K562 (cell line): ENCODE data around the gene TLK2.
"Not testable (repeated sequence)": the region's sequence is repeated elsewhere in the genome, so short reads cannot be mapped to it uniquely, and the experiment has no call there.

Experiments
- ESRRA ChIP-seq: fragments of 450-650 bp; IDR thresholded peaks from 2 replicates; pipeline ENCODE4 v1.6.1; 2014; ENCODE audit warnings: low read depth, mild to moderate bottlenecking, moderate library complexity, borderline replicate concordance
- ESRRB ChIP-seq: fragments of 250-450 bp; sonication (Bioruptor Pico); IDR thresholded peaks from 2 replicates; pipeline ENCODE4 v1.5.0; 2020; ENCODE audit warnings: mild to moderate bottlenecking, moderate library complexity, borderline replicate concordance
- ETS2 ChIP-seq: IDR thresholded peaks from 2 replicates; pipeline ENCODE4 v1.6.1; 2016; ENCODE audit warnings: borderline replicate concordance, missing genetic modification characterization, mild to moderate bottlenecking, moderate library complexity, missing compliant biosample characterization; ENCODE audit not compliant: poor library complexity, severe bottlenecking
- FOSL1 ChIP-seq: fragments of 200-800 bp; sonication (Bioruptor generic); conservative IDR thresholded peaks from 2 replicates; pipeline ENCODE4 v1.6.1; 2016; ENCODE audit warnings: missing genetic modification characterization, missing compliant biosample characterization
- REST ChIP-seq, 2 experiments: fragments of 450-650 bp; formaldehyde crosslinking in 1 of 2; IDR thresholded peaks; 2 replicates each; pipeline versions ENCODE4 v1.4.0 to v1.6.1; 2014 to 2020; ENCODE audit warnings: mild to moderate bottlenecking in 2 of 2, borderline replicate concordance in 1 of 2, low read depth in 1 of 2
- SNAPC5 ChIP-seq: fragments of 250-450 bp; sonication (Bioruptor Pico); IDR thresholded peaks from 2 replicates; pipeline ENCODE4 v1.8.0; 2021; ENCODE audit warnings: moderate library complexity, mild to moderate bottlenecking, inconsistent platforms
- TCF3 ChIP-seq: sonication (generic); formaldehyde crosslinking; IDR thresholded peaks from 2 replicates; pipeline ENCODE4 v1.4.0; 2020; ENCODE audit warnings: mild to moderate bottlenecking, missing genetic modification reagents
- ZKSCAN1 ChIP-seq: fragments of 150-350 bp; IDR thresholded peaks from 2 replicates; pipeline ENCODE4 v1.6.1; 2016; ENCODE audit warnings: low read depth, low read length
- ZNF124 ChIP-seq: sonication (generic); formaldehyde crosslinking; IDR thresholded peaks from 2 replicates; pipeline ENCODE4 v1.8.1; 2022; ENCODE audit warnings: missing genetic modification reagents
- ZNF24 ChIP-seq: fragments of 450-650 bp; IDR thresholded peaks from 2 replicates; pipeline ENCODE4 v1.6.1; 2016
- ZNF609 ChIP-seq: sonication (generic); formaldehyde crosslinking; IDR thresholded peaks from 2 replicates; pipeline ENCODE4 v1.8.1; 2023; ENCODE audit warnings: missing genetic modification reagents, mild to moderate bottlenecking, borderline replicate concordance
- ZNF766 ChIP-seq: fragments of 200-800 bp; sonication (Bioruptor generic); conservative IDR thresholded peaks from 2 replicates; pipeline ENCODE4 v1.6.1; 2016; ENCODE audit warnings: missing genetic modification characterization, missing compliant biosample characterization
- TF ChIP-seq, protein P1 (sequence below): sonication (generic); formaldehyde crosslinking; IDR thresholded peaks from 2 replicates; pipeline ENCODE4 v1.8.0; 2023; ENCODE audit warnings: mild to moderate bottlenecking, missing genetic modification reagents

DNA sequence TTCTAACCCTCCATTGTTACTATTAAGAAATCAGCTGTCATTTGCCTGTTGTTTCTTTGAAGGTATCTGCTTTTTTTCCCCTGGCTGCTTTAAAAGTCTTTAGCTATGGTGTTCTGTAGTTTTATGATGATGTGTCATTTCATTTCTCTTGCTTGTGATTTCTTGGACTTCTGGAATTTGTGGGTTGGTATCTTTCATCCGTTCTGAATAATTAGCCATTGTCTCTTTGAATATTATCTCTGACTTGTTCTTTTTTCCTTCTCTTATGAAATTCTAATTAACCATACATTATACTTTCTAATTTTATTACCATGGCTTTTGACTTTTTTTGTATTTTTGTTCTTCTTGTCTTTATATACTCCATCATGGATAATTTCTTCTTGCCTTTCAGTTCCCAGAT is 52.3 kb downstream of the TLK2 start:
- TF ChIP-seq ZNF609 (CRISPR knock-in tag); ESRRB (CRISPR knock-in tag); ZNF766 (CRISPR knock-in tag); ZNF24; ZKSCAN1; ESRRA; ZNF124 (CRISPR knock-in tag); TCF3; ETS2; SNAPC5 (CRISPR knock-in tag); REST (IDR thresholded peaks at IDR 0.05; ENCODE audit: borderline replicate concordance); REST (CRISPR knock-in tag; IDR thresholded peaks at IDR 0.05; ENCODE audit: low read depth); FOSL1 (tag): not testable (repeated sequence)
- TF ChIP-seq, protein P1, sequence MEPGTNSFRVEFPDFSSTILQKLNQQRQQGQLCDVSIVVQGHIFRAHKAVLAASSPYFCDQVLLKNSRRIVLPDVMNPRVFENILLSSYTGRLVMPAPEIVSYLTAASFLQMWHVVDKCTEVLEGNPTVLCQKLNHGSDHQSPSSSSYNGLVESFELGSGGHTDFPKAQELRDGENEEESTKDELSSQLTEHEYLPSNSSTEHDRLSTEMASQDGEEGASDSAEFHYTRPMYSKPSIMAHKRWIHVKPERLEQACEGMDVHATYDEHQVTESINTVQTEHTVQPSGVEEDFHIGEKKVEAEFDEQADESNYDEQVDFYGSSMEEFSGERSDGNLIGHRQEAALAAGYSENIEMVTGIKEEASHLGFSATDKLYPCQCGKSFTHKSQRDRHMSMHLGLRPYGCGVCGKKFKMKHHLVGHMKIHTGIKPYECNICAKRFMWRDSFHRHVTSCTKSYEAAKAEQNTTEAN, result not testable (repeated sequence)
